ENCODE results near the gene CD27. TPM values are rescaled to one million over a fixed set of nuclear protein-coding genes. Genes with fewer than 3 reads are reported as not detected.
A peak's percentile ranks its signal among the peaks of the same experiment; 100 is the strongest.

CD27 gene
- total and polyA plus RNA-seq, 9 of the 15 experiments (the other 6 are each of a cell fraction or from before 2014, with no cell fraction given): 0.24 TPM; not detected in 8

DNA sequence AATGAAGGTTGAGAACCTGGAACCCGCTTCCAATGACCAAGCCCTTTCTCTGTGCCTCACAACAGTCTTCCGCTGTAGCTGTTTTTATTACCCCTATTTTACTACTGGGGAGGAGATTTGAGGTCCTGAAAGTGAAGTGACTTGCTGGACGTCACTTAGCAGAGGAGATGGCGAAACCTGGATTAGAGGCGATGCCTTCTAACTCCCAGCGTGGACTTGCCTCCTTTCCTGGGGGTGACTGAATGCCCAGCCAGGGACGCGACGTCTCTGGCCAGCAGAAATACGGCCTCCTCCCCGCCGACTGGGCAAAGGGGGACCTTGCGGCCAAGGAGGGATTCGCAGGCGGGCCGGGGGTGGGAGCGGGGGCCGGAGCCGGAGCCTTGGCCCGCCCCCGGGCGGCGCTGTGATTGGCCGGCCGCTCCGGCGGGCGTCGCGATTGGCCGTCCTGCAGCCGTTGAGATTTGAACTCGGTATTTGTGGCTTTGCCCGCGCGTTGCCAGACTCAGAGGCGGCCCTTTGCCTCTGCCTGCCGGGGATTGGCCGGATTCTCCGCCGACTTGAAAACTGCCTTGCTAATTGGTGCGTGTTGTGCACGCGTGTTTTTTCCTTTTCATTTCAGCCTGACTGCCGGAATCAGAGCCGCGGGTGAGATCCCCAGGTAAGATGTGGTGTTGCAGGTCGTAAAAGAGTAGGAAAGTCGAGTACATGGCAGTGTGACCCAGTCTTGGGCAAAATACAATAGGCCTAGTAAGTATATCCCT is 48.9 kb downstream of the CD27 start, which contains the start of gene NCAPD2 (continued):
- peak in 1 of 2 experiments; percentile 12; a peak in 1 of 4 replicates for TF ChIP-seq ZNF639 (CRISPR knock-in tag; conservative IDR thresholded peaks at IDR 0.05 in 1 of 2, IDR thresholded peaks at IDR 0.05 in 1 of 2)
- peak; percentile 90 for TF ChIP-seq RBFOX2 (IDR thresholded peaks at IDR 0.05; ENCODE audit: low read depth, low read length)
- peak; percentile 8; the same call in 1 of the 2 replicates for TF ChIP-seq DIDO1 (tag; IDR thresholded peaks at IDR 0.05; ENCODE audit: low read depth)
- no peak for TF ChIP-seq PHTF2 (CRISPR knock-in tag; IDR thresholded peaks at IDR 0.05)
- no peak for TF ChIP-seq HMG20B (CRISPR knock-in tag; IDR thresholded peaks at IDR 0.05)
- peak; percentile 65; the same call in 1 of the 2 replicates for TF ChIP-seq GABPB1 (CRISPR knock-in tag; IDR thresholded peaks at IDR 0.05)
- TF ChIP-seq MYC (IDR thresholded peaks at IDR 0.05; ENCODE audit: low read depth, low read length): peak; percentile 82
- no peak for TF ChIP-seq MYC (CRISPR knock-in tag; IDR thresholded peaks at IDR 0.05; ENCODE audit: borderline replicate concordance, low read depth)
- TF ChIP-seq KDM1A (IDR thresholded peaks at IDR 0.05): peak; percentile 56 to 63; a peak in 1 of 4 replicates
- TF ChIP-seq ZNF707 (CRISPR knock-in tag; conservative IDR thresholded peaks at IDR 0.05): no peak
- no peak for TF ChIP-seq ZNF175 (CRISPR knock-in tag; IDR thresholded peaks at IDR 0.05; ENCODE audit: low read depth)
- TF ChIP-seq ZNF740 (CRISPR knock-in tag; IDR thresholded peaks at IDR 0.05): no peak
- TF ChIP-seq ZNF740 (tag; IDR thresholded peaks at IDR 0.05): no peak
- no peak for TF ChIP-seq GATA2 (CRISPR knock-in tag; IDR thresholded peaks at IDR 0.05)
- TF ChIP-seq SLC30A9 (CRISPR knock-in tag; IDR thresholded peaks at IDR 0.05): no peak
- TF ChIP-seq, protein P1, sequence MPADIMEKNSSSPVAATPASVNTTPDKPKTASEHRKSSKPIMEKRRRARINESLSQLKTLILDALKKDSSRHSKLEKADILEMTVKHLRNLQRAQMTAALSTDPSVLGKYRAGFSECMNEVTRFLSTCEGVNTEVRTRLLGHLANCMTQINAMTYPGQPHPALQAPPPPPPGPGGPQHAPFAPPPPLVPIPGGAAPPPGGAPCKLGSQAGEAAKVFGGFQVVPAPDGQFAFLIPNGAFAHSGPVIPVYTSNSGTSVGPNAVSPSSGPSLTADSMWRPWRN (IDR thresholded peaks at IDR 0.05; ENCODE audit: low read depth): no peak
- TF ChIP-seq TAF9B (IDR thresholded peaks at IDR 0.05; ENCODE audit: partially characterized antibody): no peak
- TF ChIP-seq TAF1 (IDR thresholded peaks at IDR 0.05; ENCODE audit: control insufficient read depth, extremely low read depth, insufficient read depth, low read length, severe bottlenecking): peak; percentile 32
- TF ChIP-seq, protein P2, sequence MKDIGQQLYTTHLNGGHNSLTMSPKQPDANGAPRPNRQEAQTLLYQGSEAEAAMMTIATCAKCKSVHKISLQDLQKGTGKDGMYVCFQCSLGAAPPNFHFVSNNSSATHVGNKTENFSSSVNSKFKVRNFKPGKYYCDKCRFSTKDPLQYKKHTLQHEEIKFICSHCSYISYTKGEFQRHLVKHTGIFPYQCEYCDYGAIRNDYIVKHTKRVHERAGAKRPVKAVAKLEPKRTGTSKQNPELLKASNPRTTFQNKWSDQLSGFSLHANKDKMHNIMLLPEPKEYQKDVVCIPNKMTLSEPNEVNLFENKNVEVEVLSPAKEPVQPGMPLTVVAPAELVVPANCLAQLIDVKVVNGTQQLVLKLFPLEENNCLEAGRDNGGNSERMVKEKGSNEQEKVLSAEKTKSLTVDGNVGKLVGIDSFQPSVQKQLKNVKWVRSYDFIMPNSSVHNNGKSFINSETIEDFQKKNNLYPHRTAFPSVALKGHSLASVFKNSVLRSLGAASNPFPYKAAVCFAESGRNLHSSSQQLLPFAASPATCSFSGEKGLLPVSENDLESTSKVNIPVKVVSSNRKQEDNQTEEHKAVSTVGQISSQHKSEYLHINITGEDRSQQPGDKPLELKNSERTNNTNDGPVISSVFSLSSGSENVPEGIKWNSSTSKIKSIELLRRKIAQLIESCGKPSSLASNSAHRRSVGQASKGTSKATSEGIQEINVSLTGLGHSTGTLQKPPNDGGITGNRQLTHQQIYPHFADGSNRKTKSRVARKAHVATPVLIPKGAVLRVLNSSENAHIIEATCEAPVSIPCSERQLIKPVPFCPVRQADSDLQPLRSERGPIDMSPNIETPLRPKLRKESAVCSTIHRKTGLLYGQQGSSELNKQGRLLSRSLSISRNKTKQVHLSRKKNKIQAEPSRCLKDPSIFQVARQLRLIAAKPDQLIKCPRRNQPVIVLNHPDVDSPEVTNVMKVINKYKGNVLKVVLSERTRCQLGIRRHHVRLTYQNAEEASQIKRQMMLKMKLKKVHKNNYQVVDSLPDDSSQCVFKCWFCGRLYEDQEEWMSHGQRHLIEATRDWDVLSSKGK (CRISPR knock-in tag; IDR thresholded peaks at IDR 0.05): no peak
- no peak for TF ChIP-seq ZNF384 (IDR thresholded peaks at IDR 0.05; ENCODE audit: low read depth, low read length)

Data from K562 (cell line).